HEK293T (cell line): ENCODE results near the gene CLDN9.

ENCODE experiments used
- CTCF ChIA-PET: fragments of 350-600 bp; formaldehyde crosslinking; extraction: SDS; loops from one replicate; lab custom pipeline; 2021; ENCODE audit warnings: antibody characterized with exemption, inconsistent platforms; lab: Yijun Ruan, JAX
- POLR2A ChIA-PET: fragments of 350-600 bp; formaldehyde crosslinking; extraction: SDS; loops from one replicate; lab custom pipeline; 2020; ENCODE audit warnings: antibody characterized with exemption, inconsistent platforms; lab: Yijun Ruan, JAX
- DNase-seq: peaks from one replicate; pipeline ENCODE4 v3.0.0; 2012; ENCODE audit warnings: mixed read lengths; ENCODE audit errors: extremely low spot score
- ARNT ChIP-seq: fragments of 450-650 bp; IDR thresholded peaks from 2 replicates; pipeline ENCODE4 v1.6.1; 2017; ENCODE audit warnings: mild to moderate bottlenecking
- BHLHE40 ChIP-seq: fragments of 450-650 bp; IDR thresholded peaks from 2 replicates; pipeline ENCODE4 v1.6.1; 2016; ENCODE audit warnings: mild to moderate bottlenecking, moderate library complexity, borderline replicate concordance
- CTBP1 ChIP-seq: fragments of 450-650 bp; IDR thresholded peaks from 2 replicates; pipeline ENCODE4 v1.6.1; 2016; ENCODE audit warnings: borderline replicate concordance
- ELF4 ChIP-seq: fragments of 450-650 bp; IDR thresholded peaks from 2 replicates; pipeline ENCODE4 v1.6.1; 2017; ENCODE audit warnings: antibody characterized with exemption
- FOXA1 ChIP-seq: fragments of 450-650 bp; IDR thresholded peaks from 2 replicates; pipeline ENCODE4 v1.6.1; 2016; ENCODE audit warnings: mild to moderate bottlenecking
- FOXK2 ChIP-seq: fragments of 450-650 bp; IDR thresholded peaks from 2 replicates; pipeline ENCODE4 v1.6.1; 2016; ENCODE audit warnings: mild to moderate bottlenecking
- FOXM1 ChIP-seq: fragments of 450-650 bp; IDR thresholded peaks from 2 replicates; pipeline ENCODE4 v1.6.1; 2017; ENCODE audit warnings: mild to moderate bottlenecking, borderline replicate concordance
- HDGF ChIP-seq: fragments of 450-650 bp; IDR thresholded peaks from 2 replicates; pipeline ENCODE4 v1.6.1; 2017; ENCODE audit warnings: antibody characterized with exemption, borderline replicate concordance
- L3MBTL2 ChIP-seq: fragments of 450-650 bp; conservative IDR thresholded peaks from 2 replicates; pipeline ENCODE4 v1.6.1; 2016; ENCODE audit warnings: mild to moderate bottlenecking
- LEF1 ChIP-seq: fragments of 450-650 bp; IDR thresholded peaks from 2 replicates; pipeline ENCODE4 v1.6.1; 2017; ENCODE audit warnings: mild to moderate bottlenecking, borderline replicate concordance
- NFRKB ChIP-seq: fragments of 450-650 bp; IDR thresholded peaks from 2 replicates; pipeline ENCODE4 v1.6.1; 2016; ENCODE audit warnings: mild to moderate bottlenecking, moderate library complexity
- SP1 ChIP-seq: fragments of 450-650 bp; IDR thresholded peaks from 2 replicates; pipeline ENCODE4 v1.6.1; 2017
- SUZ12 ChIP-seq: fragments of 450-650 bp; IDR thresholded peaks from 2 replicates; pipeline ENCODE4 v1.6.1; 2016; ENCODE audit warnings: mild to moderate bottlenecking
- TARDBP ChIP-seq: fragments of 450-650 bp; IDR thresholded peaks from 2 replicates; pipeline ENCODE4 v1.6.1; 2016
- ZNF384 ChIP-seq: fragments of 450-650 bp; IDR thresholded peaks from 2 replicates; pipeline ENCODE4 v1.6.1; 2016
- TF ChIP-seq, protein P1 (sequence below): fragments of 450-650 bp; IDR thresholded peaks from 2 replicates; pipeline ENCODE4 v1.6.1; 2016

The CLDN9 gene

GRCh38 chr16:2969545-2970521, 42.9 kb upstream of the CLDN9 start:
- ChIA-PET CTCF (no interaction called here), POLR2A (interaction anchor here (1.0 to 2.0 kb wide), 6 partner anchors 9 to 87 kb away, joined by 3 to 40 read pairs (median 4); partner anchors contain the start of genes FLYWCH2, PKMYT1 and TNFRSF12A)
- peak; percentile 62 for DNase-seq
- TF ChIP-seq BHLHE40 = no peak
- TF ChIP-seq HDGF = 0 out of 2 replicates have a peak, but pooled peaks have one; percentile 23
- no peak for TF ChIP-seq FOXK2
- TF ChIP-seq FOXA1 = no peak
- TF ChIP-seq ZNF384 = no peak

- POLR2A ChIA-PET = interaction anchor here (1.0 to 2.0 kb wide), 6 partner anchors 9 to 88 kb away, joined by 3 to 40 read pairs (median 4); partner anchors contain the start of genes FLYWCH2, PKMYT1 and TNFRSF12A
- TF ChIP-seq HDGF (no peak), ELF4 (no peak), ARNT (no peak), ZNF384 (no peak), BHLHE40 (no peak), FOXM1 (no peak), SUZ12 (no peak), TARDBP (no peak), NFRKB (no peak), CTBP1 (no peak), SP1 (no peak), L3MBTL2 (no peak), FOXA1 (no peak), LEF1 (no peak), FOXK2 (no peak)
- TF ChIP-seq, protein P1, sequence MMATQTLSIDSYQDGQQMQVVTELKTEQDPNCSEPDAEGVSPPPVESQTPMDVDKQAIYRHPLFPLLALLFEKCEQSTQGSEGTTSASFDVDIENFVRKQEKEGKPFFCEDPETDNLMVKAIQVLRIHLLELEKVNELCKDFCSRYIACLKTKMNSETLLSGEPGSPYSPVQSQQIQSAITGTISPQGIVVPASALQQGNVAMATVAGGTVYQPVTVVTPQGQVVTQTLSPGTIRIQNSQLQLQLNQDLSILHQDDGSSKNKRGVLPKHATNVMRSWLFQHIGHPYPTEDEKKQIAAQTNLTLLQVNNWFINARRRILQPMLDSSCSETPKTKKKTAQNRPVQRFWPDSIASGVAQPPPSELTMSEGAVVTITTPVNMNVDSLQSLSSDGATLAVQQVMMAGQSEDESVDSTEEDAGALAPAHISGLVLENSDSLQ = no peak
Observed at GRCh38 chr16:2970563-2970962, 42.2 kb upstream of the CLDN9 start.

DNA sequence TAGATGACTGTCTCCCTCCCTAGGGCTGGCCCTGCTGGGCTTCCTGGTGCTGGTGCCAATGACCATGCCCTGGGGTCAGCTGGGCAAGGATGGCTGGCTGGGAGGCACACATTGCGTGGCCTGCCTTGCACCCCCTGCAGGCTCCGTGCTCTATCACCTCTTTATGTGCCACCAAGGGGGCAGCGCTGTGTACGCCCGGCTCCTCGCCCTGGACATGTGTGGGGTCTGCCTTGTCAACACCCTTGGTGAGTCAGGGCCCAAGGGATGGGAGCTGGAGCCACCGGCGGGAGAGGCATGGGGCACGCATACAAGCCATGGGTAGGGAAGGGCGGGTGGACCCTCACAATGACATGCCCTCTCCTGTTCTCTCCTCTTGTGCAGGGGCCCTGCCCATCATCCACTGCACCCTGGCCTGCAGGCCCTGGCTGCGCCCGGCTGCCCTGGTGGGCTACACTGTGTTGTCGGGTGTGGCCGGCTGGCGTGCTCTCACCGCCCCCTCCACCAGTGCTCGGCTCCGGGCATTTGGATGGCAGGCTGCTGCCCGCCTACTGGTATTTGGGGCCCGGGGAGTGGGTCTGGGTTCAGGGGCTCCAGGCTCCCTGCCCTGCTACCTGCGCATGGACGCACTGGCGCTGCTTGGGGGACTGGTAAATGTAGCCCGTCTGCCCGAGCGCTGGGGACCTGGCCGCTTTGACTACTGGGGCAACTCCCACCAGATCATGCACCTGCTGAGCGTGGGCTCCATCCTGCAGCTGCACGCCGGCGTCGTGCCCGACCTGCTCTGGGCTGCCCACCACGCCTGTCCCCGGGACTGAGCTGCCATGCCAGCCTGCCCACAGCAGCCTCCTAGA, 41.4 kb upstream of the CLDN9 start:
- DNase-seq = no peak
- TF ChIP-seq SUZ12 (no peak), FOXK2 (no peak), NFRKB (no peak), FOXA1 (no peak), LEF1 (no peak), CTBP1 (no peak), FOXM1 (no peak), L3MBTL2 (no peak)
- TF ChIP-seq, protein P1 = no peak
- ChIA-PET POLR2A (interaction anchor here (1.8 kb wide), 1 partner anchor 9 kb away, joined by 19 read pairs; the partner anchor contains the start of gene PKMYT1), CTCF (no interaction called here)

More at GRCh38 chr16:2970563-2970962, 42.2 kb upstream of the CLDN9 start:
- no peak for DNase-seq
- CTCF ChIA-PET = no interaction called here

DNA sequence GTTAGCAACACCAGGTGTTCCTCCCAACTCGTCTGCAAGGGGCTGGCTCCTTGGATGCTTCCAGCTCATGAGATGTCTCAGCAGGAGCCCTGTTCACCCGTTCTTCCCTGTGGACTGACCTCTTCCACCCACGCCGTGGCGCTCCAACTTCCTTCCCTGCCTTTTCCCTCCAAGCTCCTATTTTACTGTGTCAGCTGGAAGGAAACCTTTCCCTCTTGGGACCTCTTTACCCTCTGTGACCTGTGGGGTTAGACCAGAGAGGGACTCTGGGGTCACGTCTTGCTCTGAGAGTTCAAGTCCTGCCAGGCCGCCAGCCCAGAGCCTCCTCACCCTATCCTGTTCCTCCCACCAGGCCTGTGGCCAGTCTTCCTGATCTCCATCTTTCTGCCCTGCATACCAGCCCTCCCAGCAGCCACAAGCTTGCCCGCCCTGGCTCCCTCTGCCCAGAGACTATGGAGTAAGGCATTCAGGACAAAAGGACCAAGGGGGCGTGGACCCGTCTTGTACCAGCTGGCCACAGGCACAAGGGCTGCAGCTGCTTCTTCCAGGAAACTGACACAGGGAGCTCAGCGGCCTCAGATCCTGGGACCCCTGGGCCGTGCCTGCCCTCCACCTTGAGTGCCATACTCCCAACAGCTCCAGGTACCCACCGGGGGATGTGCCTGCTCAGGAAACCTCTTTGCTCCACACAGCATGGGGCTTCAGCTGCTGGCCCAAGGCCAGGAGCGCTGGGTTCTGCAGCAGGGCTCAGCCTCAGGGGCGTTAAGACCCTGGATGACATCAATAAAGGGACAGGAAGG, 40.5 kb upstream of the CLDN9 start:
- DNase-seq = no peak
- CTCF ChIA-PET = interaction anchor here (1.6 kb wide), 1 partner anchor 46 kb away, joined by 5 read pairs; no protein-coding TSS in a partner anchor
- POLR2A ChIA-PET = interaction anchor here (0.8 to 2.5 kb wide), 5 partner anchors 8 to 90 kb away, joined by 3 to 19 read pairs (median 6); partner anchors contain the start of genes FLYWCH2, KREMEN2, PKMYT1 and TNFRSF12A
- TF ChIP-seq ELF4 (no peak; the same call in 1 of the 2 replicates), FOXA1 (no peak), FOXK2 (no peak), L3MBTL2 (no peak), SP1 (no peak), FOXM1 (no peak), BHLHE40 (no peak), TARDBP (no peak), HDGF (no peak), SUZ12 (no peak)
- TF ChIP-seq, protein P1 = no peak
